Measurements from ENCODE around the gene MLLT10. TPM values are rescaled to one million over a fixed set of nuclear protein-coding genes. Genes with fewer than 3 reads are reported as not detected.

MLLT10 gene
- total and polyA plus RNA-seq, 4 donors, result 20.6 to 97.8 (median 35.7) TPM

- 77 to 81% methylated on average over 2 of the region's 2 CpGs for WGBS, 2 donors
- ATAC-seq (ENCODE audit: insufficient read depth, low FRiP score) (no peak), DNase-seq (no peak)
- Histone ChIP-seq H3K27me3 (ENCODE audit: control insufficient read depth in 3 of 3, insufficient read depth in 3 of 3, low read length in 2 of 3) (no peaks in the 10 kb centered on the region), H3K9me3 (ENCODE audit: control insufficient read depth in 4 of 4, insufficient read depth in 3 of 4, low read length in 3 of 4) (no peaks in the 10 kb centered on the region), H3K4me3 (no peak overlapping the region), H3K9ac (ENCODE audit: insufficient read depth in 1 of 2, low read length in 2 of 2) (no peak overlapping the region), H3K36me3 (ENCODE audit: control insufficient read depth in 4 of 4, insufficient read depth in 4 of 4, low read length in 4 of 4) (peaks cover 0 to 4% (median 0%) of the 10 kb centered on the region in 4 donors), H3K4me1 (ENCODE audit: control insufficient read depth in 5 of 5, insufficient read depth in 5 of 5, low read length in 5 of 5) (peaks cover 0 to 9% (median 0%) of the 10 kb centered on the region in 5 donors), H3K27ac (ENCODE audit: low read depth in 1 of 2, low read length in 1 of 2) (no peak overlapping the region)
- TF ChIP-seq CTCF (IDR thresholded peaks at IDR 0.05; ENCODE audit: control extremely low read depth, extremely low read depth), result no peak
These were observed 128.6 kb downstream of the MLLT10 start for GRCh38 chr10:21662635-21663034.

- Histone ChIP-seq H3K9ac (ENCODE audit: insufficient read depth in 1 of 2, low read length in 2 of 2) (no peak overlapping the region), H3K27ac (ENCODE audit: low read depth in 1 of 2, low read length in 1 of 2) (no peak overlapping the region), H3K27me3 (ENCODE audit: control insufficient read depth in 3 of 3, insufficient read depth in 3 of 3, low read length in 2 of 3) (no peaks in the 10 kb centered on the region), H3K36me3 (ENCODE audit: control insufficient read depth in 4 of 4, insufficient read depth in 4 of 4, low read length in 4 of 4) (peaks cover 0 to 12% (median 4%) of the 10 kb centered on the region in 4 donors), H3K4me1 (ENCODE audit: control insufficient read depth in 5 of 5, insufficient read depth in 5 of 5, low read length in 5 of 5) (peaks cover 0 to 3% (median 0%) of the 10 kb centered on the region in 5 donors), H3K4me3 (no peak overlapping the region), H3K9me3 (ENCODE audit: control insufficient read depth in 4 of 4, insufficient read depth in 3 of 4, low read length in 3 of 4) (no peaks in the 10 kb centered on the region)
- 72 to 81% methylated on average over 1 of the region's 1 CpG for WGBS, 2 donors
- ATAC-seq (ENCODE audit: insufficient read depth, low FRiP score), result no peak
- no peak for DNase-seq
- no peak for TF ChIP-seq CTCF (IDR thresholded peaks at IDR 0.05; ENCODE audit: control extremely low read depth, extremely low read depth)
These were observed 134.8 kb downstream of the MLLT10 start for GRCh38 chr10:21668831-21669230.

- Histone ChIP-seq H3K9me3 (ENCODE audit: control insufficient read depth in 4 of 4, insufficient read depth in 3 of 4, low read length in 3 of 4) (no peaks in the 10 kb centered on the region), H3K27me3 (ENCODE audit: control insufficient read depth in 3 of 3, insufficient read depth in 3 of 3, low read length in 2 of 3) (no peaks in the 10 kb centered on the region), H3K4me1 (ENCODE audit: control insufficient read depth in 5 of 5, insufficient read depth in 5 of 5, low read length in 5 of 5) (peaks cover 0 to 3% (median 0%) of the 10 kb centered on the region in 5 donors), H3K4me3 (no peak overlapping the region), H3K36me3 (ENCODE audit: control insufficient read depth in 4 of 4, insufficient read depth in 4 of 4, low read length in 4 of 4) (peaks cover 0 to 12% (median 7%) of the 10 kb centered on the region in 4 donors), H3K9ac (ENCODE audit: insufficient read depth in 1 of 2, low read length in 2 of 2) (no peak overlapping the region), H3K27ac (ENCODE audit: low read depth in 1 of 2, low read length in 1 of 2) (no peak overlapping the region)
- no peak for ATAC-seq (ENCODE audit: insufficient read depth, low FRiP score)
- TF ChIP-seq CTCF (IDR thresholded peaks at IDR 0.05; ENCODE audit: control extremely low read depth, extremely low read depth), result no peak
- DNase-seq, result no peak
- 69 to 72% methylated on average over 2 of the region's 2 CpGs for WGBS, 2 donors
These were observed 136.4 kb downstream of the MLLT10 start for GRCh38 chr10:21670391-21670790.

- 80 to 90% methylated on average over 2 of the region's 2 CpGs for WGBS, 2 donors
- peaks cover 0 to 3% (median 0%) of the 10 kb centered on the region in 5 donors for H3K4me1 ChIP-seq (ENCODE audit: control insufficient read depth in 5 of 5, insufficient read depth in 5 of 5, low read length in 5 of 5)
- TF ChIP-seq CTCF (IDR thresholded peaks at IDR 0.05; ENCODE audit: control extremely low read depth, extremely low read depth), result no peak
- H3K4me3 ChIP-seq, result no peak overlapping the region
- H3K27me3 ChIP-seq (ENCODE audit: control insufficient read depth in 3 of 3, insufficient read depth in 3 of 3, low read length in 2 of 3), result no peaks in the 10 kb centered on the region
- no peak overlapping the region for H3K27ac ChIP-seq (ENCODE audit: low read depth in 1 of 2, low read length in 1 of 2)
- DNase-seq (no peak), ATAC-seq (ENCODE audit: insufficient read depth, low FRiP score) (no peak)
- no peak overlapping the region for H3K9ac ChIP-seq (ENCODE audit: insufficient read depth in 1 of 2, low read length in 2 of 2)
- peaks cover 0 to 14% (median 7%) of the 10 kb centered on the region in 4 donors for H3K36me3 ChIP-seq (ENCODE audit: control insufficient read depth in 4 of 4, insufficient read depth in 4 of 4, low read length in 4 of 4)
- H3K9me3 ChIP-seq (ENCODE audit: control insufficient read depth in 4 of 4, insufficient read depth in 3 of 4, low read length in 3 of 4), result no peaks in the 10 kb centered on the region
These were observed 139.6 kb downstream of the MLLT10 start for GRCh38 chr10:21673668-21674067.

Data from lung (tissue), 12 donors.